Measurements from ENCODE around the gene CDHR3. TPM values are rescaled to one million over a fixed set of nuclear protein-coding genes. Genes with fewer than 3 reads are reported as not detected.

The CDHR3 gene
- total RNA-seq, 4 donors from 2014 or later = 6.6 to 11.6 (median 8.9) TPM

- no peak for TF ChIP-seq CTCF (IDR thresholded peaks at IDR 0.05)
- no peak for DNase-seq (ENCODE audit: low spot score)
- no peak for ATAC-seq (ENCODE audit: low FRiP score)
Observed at GRCh38 chr7:106068986-106069385, 105.9 kb downstream of the CDHR3 start.

- no peak for DNase-seq (ENCODE audit: low spot score)
- ATAC-seq (ENCODE audit: low FRiP score) = no peak
- TF ChIP-seq CTCF (IDR thresholded peaks at IDR 0.05) = no peak
Observed at GRCh38 chr7:106069471-106070200, 106.6 kb downstream of the CDHR3 start.

- DNase-seq (ENCODE audit: low spot score) = no peak
- TF ChIP-seq CTCF (IDR thresholded peaks at IDR 0.05) = no peak
- no peak for ATAC-seq (ENCODE audit: low FRiP score)
Observed at GRCh38 chr7:106070201-106070551, 107.1 kb downstream of the CDHR3 start.

- no peak for TF ChIP-seq CTCF (IDR thresholded peaks at IDR 0.05)
- ATAC-seq (ENCODE audit: low FRiP score) (no peak), DNase-seq (ENCODE audit: low spot score) (no peak)
Observed at GRCh38 chr7:106070567-106071254, 107.6 kb downstream of the CDHR3 start.

- no peak for DNase-seq (ENCODE audit: low spot score)
- ATAC-seq (ENCODE audit: low FRiP score) = peak; percentile 16
Observed at GRCh38 chr7:106071356-106071998, 108.4 kb downstream of the CDHR3 start.

GRCh38 chr7:106071999-106072714 lies 109.1 kb downstream of the CDHR3 start:
- no peak for TF ChIP-seq CTCF (IDR thresholded peaks at IDR 0.05)
- DNase-seq (ENCODE audit: low spot score) (no peak), ATAC-seq (ENCODE audit: low FRiP score) (no peak)

More at GRCh38 chr7:106071356-106071998, 108.4 kb downstream of the CDHR3 start:
- no peak for TF ChIP-seq CTCF (IDR thresholded peaks at IDR 0.05)
